SK-N-SH (cell line): ENCODE measurements around the gene GULP1.

Source experiments
- EP300 ChIP-seq, 2 experiments: IDR thresholded peaks; 2 replicates each; pipeline versions ENCODE4 v1.4.0 to v1.6.1; 2012; ENCODE audit warnings: borderline replicate concordance in 1 of 2, low read depth in 1 of 2, low read length in 1 of 2
- GABPA ChIP-seq: IDR thresholded peaks from 2 replicates; pipeline ENCODE4 v1.4.0; 2012; ENCODE audit warnings: low read depth, mild to moderate bottlenecking
- JUND ChIP-seq: IDR thresholded peaks from 2 replicates; pipeline ENCODE4 v1.4.0; 2012
- NFIC ChIP-seq: IDR thresholded peaks from 2 replicates; pipeline ENCODE4 v1.4.0; 2012; ENCODE audit warnings: borderline replicate concordance
- RAD21 ChIP-seq: IDR thresholded peaks from 2 replicates; pipeline ENCODE4 v1.6.1; 2012; ENCODE audit warnings: mild to moderate bottlenecking, low read length
- RXRA ChIP-seq: IDR thresholded peaks from 2 replicates; pipeline ENCODE4 v1.4.0; 2012; ENCODE audit warnings: low read depth, mild to moderate bottlenecking, borderline replicate concordance
- TF ChIP-seq, protein P1 (sequence below): fragments of 200-600 bp; sonication (generic); IDR thresholded peaks from 2 replicates; pipeline ENCODE4 v1.6.1; 2017; ENCODE audit warnings: antibody characterized with exemption, mild to moderate bottlenecking, moderate library complexity
- TF ChIP-seq, protein P2 (sequence below): IDR thresholded peaks from 2 replicates; pipeline ENCODE4 v1.6.1; 2012; ENCODE audit warnings: mild to moderate bottlenecking, low read depth, low read length, moderate library complexity
- TF ChIP-seq, protein P3 (sequence below): IDR thresholded peaks from 2 replicates; pipeline ENCODE4 v1.4.0; 2012; ENCODE audit warnings: low read depth

DNA sequence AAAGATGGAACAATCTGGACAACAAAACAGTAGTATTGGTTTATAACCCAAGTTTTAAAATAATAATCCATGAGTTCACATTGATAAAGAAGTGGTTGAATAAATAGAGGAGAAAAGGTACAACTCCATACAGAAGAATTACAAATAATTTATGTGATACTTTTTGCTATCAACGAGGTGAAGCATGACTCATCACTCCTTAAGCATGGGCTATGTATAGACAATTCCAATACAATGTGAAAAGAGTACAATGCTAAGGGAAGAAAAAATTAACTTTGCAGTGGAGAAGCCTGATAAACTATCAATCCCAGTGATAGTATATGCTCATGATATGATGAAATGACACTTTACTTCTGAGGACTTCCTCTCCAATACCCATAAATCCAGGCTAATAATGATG is 312.9 kb downstream of the GULP1 start:
- TF ChIP-seq, protein P1, sequence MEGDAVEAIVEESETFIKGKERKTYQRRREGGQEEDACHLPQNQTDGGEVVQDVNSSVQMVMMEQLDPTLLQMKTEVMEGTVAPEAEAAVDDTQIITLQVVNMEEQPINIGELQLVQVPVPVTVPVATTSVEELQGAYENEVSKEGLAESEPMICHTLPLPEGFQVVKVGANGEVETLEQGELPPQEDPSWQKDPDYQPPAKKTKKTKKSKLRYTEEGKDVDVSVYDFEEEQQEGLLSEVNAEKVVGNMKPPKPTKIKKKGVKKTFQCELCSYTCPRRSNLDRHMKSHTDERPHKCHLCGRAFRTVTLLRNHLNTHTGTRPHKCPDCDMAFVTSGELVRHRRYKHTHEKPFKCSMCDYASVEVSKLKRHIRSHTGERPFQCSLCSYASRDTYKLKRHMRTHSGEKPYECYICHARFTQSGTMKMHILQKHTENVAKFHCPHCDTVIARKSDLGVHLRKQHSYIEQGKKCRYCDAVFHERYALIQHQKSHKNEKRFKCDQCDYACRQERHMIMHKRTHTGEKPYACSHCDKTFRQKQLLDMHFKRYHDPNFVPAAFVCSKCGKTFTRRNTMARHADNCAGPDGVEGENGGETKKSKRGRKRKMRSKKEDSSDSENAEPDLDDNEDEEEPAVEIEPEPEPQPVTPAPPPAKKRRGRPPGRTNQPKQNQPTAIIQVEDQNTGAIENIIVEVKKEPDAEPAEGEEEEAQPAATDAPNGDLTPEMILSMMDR: no peak
- TF ChIP-seq JUND (no peak), RXRA (no peak), EP300 (IDR thresholded peaks at IDR 0.05; ENCODE audit: borderline replicate concordance in 1 of 2, low read depth in 1 of 2, low read length in 1 of 2) (no peak), GABPA (no peak), NFIC (no peak), RAD21 (no peak)
- TF ChIP-seq, protein P2, sequence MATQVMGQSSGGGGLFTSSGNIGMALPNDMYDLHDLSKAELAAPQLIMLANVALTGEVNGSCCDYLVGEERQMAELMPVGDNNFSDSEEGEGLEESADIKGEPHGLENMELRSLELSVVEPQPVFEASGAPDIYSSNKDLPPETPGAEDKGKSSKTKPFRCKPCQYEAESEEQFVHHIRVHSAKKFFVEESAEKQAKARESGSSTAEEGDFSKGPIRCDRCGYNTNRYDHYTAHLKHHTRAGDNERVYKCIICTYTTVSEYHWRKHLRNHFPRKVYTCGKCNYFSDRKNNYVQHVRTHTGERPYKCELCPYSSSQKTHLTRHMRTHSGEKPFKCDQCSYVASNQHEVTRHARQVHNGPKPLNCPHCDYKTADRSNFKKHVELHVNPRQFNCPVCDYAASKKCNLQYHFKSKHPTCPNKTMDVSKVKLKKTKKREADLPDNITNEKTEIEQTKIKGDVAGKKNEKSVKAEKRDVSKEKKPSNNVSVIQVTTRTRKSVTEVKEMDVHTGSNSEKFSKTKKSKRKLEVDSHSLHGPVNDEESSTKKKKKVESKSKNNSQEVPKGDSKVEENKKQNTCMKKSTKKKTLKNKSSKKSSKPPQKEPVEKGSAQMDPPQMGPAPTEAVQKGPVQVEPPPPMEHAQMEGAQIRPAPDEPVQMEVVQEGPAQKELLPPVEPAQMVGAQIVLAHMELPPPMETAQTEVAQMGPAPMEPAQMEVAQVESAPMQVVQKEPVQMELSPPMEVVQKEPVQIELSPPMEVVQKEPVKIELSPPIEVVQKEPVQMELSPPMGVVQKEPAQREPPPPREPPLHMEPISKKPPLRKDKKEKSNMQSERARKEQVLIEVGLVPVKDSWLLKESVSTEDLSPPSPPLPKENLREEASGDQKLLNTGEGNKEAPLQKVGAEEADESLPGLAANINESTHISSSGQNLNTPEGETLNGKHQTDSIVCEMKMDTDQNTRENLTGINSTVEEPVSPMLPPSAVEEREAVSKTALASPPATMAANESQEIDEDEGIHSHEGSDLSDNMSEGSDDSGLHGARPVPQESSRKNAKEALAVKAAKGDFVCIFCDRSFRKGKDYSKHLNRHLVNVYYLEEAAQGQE: no peak
- TF ChIP-seq, protein P3, sequence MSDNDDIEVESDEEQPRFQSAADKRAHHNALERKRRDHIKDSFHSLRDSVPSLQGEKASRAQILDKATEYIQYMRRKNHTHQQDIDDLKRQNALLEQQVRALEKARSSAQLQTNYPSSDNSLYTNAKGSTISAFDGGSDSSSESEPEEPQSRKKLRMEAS: no peak
